ENCODE results near the gene ERF.

The ERF gene

GRCh38 chr19:42212886-42213285 is 42.0 kb downstream of the ERF start:
- DNase-seq (ENCODE audit: low spot score), result no peak

DNA sequence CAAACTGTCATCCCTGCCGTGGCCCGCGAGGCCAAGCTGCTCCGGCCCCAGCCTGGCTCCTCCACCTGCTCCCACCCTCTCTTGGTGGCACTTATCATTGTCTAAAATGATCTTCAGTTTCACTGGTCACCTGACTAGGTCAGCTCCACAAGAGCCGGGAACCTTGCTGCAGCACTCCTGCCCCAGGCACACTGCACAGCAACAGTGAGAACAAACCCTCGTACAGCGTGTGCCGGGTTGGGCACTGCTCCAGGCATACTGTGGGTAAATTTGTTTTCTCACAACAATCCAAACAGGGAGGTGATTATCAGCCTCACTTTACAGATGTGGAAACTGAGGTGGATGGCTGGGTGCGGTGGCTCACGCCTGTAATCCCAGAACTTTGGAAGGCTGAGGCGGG is 46.3 kb downstream of the ERF start:
- no peak for DNase-seq (ENCODE audit: low spot score)

- DNase-seq (ENCODE audit: low spot score), result no peak
Observed at GRCh38 chr19:42207767-42208271, 47.1 kb downstream of the ERF start.

- DNase-seq (ENCODE audit: low spot score), result no peak
Observed at GRCh38 chr19:42206871-42207755, 47.8 kb downstream of the ERF start.

DNA sequence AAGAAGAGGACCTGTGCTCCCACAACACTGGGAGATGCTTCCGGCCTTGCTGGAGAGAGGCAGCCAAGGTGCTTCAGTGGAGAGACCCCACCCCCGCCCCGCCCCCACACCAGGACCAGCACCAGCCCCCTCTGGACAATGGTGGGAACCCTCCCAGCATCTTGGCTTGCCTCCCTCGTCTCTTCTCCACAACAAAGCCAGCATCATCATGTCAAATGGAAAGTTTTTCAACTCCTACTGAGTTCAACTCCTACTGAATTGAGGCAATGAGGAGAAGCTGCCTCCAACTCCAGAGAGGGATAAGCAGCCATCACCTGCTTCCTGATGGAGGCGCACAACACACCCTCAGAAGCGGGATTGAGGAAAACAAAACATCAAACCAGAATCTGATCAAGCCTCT is 50.3 kb downstream of the ERF start:
- DNase-seq (ENCODE audit: low spot score), result peak; percentile 72

GRCh38 chr19:42203700-42204099 is 51.2 kb downstream of the ERF start:
- DNase-seq (ENCODE audit: low spot score), result no peak

DNA sequence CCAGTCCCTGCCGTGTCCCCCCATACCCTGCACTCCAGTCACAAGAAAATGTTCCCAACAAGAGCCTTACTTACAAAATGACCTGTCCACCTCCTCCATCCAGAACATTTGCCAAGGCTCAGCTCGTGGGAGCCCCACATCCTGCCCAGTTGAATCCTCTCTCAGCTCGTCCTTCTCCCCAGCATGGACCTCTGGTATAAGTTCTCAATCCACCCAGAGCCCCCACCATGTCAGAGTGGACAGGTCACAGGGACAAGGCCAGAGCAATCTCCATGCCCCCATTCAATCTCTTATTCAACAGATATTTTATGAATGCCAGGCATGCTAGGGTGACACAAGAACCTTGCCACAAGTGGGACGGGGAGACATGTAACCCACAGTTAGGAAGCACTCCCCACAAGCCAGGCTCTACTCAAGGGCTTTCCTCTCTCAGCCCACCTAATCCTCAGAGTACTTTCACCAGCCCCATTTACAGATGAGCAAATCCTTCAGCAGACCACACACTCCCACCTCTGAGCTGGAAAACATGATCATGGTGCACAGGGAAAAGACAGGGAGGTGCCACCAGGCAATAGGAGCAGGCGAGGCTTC is 52.5 kb downstream of the ERF start:
- DNase-seq (ENCODE audit: low spot score), result no peak

DNA sequence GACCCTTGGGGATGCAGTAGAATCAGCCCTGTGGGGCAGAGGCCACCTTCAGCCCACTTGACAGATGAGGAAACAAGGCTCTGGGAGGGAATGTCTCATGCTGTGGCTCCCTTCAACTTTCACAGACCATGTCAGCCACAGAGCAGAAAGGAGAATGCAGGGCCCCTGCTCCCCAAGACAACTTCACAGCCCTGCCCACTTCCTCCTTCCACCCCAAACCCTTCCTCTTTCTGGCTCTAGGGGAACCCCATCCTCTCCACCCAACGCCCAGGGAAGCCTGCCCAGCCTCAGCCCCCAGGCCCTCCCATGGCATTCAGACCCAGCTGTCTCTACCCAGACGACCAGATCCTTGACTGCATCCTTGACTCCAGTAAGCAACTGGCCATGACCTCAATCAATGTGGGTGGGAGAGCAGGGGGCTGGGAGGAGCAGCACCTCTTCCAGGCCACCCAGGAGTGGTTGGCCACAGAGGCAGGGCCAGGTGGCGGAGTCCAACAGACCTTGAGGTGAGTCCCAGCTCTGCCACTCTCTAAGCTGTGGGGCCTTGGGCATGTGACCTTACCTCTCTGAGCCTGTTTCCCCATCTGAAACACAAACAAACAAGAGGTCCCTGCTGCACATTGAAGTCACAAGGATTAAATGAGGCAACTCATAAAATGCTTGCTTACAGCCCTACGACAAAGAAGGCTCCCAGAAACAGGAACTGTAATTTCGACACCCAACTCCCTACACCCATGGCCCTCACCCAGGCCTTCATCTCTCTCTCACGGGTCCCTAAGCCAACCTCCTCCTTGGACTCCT is 53.2 kb downstream of the ERF start:
- no peak for DNase-seq (ENCODE audit: low spot score)

GRCh38 chr19:42200116-42200715 is 54.7 kb downstream of the ERF start:
- no peak for DNase-seq (ENCODE audit: low spot score)

GRCh38 chr19:42199440-42200115 is 55.4 kb downstream of the ERF start:
- DNase-seq (ENCODE audit: low spot score), result peak; percentile 65

DNA sequence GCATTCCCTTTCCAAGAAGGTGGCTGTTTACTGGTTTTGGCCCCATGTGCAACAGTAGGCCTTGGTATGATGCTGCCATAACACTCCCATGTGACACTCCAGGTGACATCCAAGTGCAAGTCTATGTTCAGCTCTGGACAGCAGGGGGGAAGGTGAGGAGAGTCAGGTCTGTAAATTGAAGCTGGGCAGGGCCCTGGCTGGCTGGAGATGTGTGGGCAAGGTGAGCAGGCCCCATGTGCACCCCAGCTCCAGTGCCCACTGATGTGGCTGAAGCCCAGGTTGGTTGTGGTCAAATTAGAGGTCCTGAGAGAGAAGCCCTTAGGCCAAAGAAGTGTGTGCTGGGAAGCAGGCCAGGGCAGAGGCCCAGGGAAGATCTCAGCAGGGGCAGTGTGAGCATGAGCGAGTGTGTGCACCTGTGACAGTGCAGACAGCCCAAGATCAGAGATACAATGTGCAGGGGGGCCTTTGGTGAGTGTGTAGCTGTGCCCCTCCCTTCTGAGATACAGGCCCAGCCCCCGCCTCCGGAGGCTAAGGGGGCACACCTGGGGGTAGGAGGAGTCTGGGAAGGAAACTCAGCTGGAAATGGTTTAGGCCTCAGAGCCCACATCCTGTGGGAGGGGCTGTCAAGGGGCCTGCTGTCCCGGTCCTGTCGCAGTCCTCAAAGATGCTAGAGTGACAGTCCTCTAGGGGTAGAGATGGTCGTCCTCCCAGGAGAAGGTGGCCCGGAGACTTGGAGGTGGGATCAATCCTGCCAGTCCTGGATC is 56.1 kb downstream of the ERF start:
- DNase-seq (ENCODE audit: low spot score), result no peak
